GM21515 (cell line): ENCODE results near the gene SHQ1.
A peak's percentile ranks its signal among the peaks of the same experiment; 100 is the strongest.

ENCODE experiments used
- ATAC-seq: cut with Tn5 transposase; IDR thresholded peaks from one replicate; pipeline ENCODE4 v1.9.1; 2021; ENCODE audit not compliant: unreplicated experiment

The SHQ1 gene

DNA sequence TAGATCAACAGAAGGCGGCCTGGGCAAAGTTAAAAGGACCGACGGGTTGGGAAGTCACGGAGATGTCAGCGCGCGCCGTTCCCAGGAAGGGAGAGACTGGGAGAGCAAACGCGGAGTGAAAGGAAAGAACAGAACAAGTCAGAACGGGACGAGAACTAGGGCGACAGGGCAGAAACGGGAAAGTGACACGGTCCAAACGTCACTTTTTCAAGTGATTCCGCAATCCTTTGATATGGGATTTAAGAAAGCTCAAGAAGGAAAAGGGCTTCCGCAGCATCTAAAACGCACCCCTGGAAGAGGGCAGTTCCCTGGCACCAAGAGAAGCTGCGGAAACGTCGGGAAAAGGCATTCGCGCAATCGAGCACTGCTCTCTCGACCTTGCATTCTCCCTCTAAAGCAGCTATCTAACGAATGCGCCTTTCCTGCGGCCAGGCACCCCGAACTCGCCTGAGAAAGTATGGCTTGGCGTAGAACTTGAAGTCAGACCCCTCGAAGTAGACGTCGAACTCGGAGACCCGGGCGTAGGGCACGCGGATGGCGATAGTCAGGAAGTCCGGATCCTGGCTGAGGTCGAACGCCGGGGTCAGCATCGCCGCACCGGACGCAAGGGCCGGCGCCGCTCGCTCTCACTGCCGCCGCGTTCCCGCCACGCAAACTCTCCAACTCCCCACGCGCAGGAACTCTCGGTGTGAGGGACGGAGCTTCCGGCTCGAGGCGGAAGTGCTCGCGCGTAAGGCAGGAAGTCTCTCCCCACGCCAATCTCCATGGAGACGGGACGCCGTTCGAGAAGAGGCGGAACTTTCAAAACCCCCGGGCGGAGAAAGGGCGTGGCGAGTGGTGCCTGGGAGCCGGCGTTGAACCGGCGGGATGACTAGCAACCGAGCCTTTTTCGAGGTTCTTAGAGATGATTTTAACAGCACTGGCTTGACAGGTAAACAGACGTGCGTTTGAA lies at the start of gene SHQ1:
Gene SHQ1, minus strand, starts transcription at position 695 of the 952 bp plus-strand sequence. Its CDS starts 105 bp downstream, at position 590.
- ATAC-seq, result peak; percentile 92

DNA sequence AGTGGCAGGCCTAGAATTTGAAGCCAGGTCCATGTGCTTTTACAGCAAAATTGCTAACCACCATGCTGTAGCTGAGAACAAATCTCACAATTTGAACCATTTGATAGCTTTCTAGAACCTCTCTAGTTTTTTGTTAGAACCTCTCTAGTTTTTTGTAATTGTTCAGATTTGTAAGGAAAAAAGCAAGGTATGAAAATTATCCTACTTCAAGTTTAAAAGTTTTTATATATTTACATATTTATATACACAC lies 49.4 kb upstream of the SHQ1 start:
- no peak for ATAC-seq

DNA sequence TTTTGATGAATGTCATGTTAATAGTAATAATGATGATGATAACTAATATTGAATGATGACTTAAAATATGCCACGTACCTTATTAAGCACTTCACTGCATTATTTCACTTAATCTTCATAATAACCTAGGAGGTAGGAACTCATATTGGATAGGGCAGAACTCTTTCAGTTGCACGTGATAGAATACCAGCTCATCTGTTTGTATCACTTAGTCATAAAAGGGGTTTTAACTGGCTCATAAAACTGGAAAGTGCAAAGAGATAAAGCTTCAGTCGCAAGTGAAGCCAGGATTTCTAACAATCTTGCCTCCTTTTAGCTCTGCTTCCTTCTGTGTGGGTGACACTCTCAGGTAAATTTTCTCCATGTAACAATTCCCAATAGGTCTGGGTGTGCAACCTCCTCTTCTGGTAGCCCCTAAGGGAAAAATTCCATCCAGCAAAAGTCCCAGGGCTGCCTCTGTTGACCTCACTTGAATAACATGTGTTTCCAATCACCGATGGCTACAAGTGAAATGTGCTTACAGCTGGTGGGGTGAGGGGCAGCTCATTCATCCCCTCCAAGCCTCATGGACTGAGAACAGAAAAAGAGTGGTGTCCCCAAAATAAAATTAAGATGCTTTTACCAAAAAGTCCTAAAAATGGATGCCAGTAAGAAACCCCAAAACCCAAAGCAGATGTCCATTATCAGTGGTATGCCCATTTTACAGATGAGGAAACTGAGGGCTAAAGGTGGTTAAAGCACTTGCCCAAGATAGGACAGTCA lies 48.9 kb upstream of the SHQ1 start:
- ATAC-seq, result no peak

DNA sequence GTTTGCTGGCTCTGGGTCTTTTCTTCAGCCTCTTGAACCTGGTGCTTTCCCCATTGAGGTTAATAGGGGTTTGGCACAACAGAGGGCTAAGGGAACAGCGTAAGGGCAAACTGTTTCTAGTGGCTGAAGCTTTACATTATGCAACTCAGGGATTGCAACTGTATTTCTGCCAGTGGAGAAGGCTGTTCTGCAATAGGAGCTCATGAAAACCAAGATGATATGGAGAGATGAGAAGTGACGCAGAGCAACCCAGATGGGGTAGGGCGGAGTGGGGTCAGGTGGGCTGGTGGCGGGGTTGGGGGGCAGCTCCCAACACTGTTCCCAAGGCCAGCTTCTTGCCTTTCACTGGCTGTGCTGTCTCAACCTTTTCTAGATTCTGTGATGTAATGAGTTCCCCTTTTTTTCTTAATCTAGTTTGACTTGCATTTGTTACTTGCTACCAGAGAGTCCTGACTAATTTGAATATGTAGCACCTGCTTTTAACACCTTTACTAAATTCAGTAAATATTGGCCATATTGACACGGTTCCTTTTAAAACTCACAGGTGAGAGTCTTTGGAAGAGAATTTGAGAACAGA lies 46.8 kb upstream of the SHQ1 start:
- ATAC-seq, result no peak

DNA sequence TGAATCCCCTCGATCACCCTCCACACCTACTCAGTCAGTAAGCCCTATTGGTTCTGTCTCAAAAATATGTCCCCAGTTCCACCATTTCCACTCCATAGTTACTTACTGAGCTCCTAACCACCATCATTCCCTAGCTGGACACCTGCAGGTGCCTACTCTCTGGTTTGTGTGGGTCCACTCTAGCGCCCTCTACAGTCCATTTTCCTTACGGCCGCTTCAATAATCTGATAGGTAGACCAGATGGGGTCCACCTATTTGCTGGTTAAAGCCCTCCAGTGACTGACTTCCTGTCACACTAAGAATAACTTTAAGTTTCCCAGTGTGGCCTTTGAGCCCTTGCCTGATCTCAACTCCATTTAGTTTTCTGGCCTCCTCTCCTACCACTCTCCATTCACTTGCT lies 44.6 kb upstream of the SHQ1 start:
- ATAC-seq, result no peak

DNA sequence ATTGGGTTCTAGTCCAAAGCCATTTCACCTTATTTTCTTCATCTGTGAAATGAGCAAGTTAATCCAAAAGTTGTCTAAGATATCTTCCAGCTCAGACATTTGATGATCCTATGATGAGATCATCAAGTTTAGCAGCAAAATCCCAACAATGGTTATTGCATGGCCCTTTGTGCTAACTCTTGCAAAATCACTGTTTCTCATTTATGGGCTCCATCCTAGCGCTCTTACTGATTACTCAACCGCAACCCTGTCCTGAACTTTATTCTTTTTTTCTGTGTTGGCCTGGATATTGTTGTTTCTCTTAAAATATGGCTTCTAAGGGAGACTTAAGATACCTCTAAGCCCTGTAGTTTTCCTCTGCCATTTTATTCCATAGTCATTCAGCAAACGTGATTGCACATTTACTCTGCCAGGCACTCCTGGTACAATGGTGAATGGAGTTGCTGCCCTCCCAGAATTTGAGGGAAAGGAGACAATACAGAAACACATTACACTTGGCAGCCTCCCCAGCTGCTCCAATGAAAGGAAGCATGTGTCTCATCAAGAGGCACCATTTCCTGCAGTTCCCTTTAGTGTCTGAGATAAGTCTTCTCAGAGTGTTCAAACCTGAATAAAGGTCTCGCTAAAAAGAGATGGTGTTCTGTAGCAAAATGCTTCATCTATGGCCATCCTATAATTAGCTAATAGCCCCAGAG lies 44.0 kb upstream of the SHQ1 start:
- ATAC-seq, result no peak

DNA sequence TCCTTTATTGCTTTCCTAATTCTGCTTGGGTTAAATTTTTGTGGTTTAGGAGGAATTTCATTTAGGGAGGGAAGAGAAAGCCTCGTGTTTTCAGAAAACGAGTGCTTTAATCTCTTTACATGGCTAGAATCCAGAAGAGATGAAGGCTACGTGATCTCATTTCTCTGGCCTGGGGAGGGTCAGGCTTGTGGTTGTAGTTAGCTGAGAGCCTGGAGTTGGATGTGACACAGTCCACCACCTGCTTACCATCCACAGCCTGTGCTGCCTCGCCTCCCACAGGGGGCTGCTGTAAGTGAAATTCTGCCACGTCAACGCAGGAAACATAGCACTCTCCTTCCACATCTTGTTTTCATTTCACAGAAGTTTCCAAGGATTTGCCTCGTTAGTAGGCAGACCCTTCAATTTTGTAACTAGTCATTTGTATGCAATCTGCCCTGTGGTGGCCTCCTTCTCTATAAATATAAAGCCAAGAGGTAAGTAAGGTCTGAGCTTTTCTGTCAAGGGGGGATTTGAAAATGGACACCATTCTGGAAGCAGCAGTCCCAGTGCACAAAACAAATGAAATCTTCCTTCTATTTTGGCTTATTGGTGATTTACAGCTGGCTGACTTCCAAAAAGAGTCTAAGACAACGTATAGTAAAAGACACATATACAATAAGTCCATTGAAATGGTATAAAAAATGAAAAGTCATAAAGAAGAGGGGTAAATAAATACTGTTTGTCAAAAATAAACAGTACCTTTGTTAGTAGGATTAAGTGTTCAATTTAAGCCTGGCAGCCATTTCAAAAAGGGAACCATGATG lies 43.0 kb upstream of the SHQ1 start:
- no peak for ATAC-seq

DNA sequence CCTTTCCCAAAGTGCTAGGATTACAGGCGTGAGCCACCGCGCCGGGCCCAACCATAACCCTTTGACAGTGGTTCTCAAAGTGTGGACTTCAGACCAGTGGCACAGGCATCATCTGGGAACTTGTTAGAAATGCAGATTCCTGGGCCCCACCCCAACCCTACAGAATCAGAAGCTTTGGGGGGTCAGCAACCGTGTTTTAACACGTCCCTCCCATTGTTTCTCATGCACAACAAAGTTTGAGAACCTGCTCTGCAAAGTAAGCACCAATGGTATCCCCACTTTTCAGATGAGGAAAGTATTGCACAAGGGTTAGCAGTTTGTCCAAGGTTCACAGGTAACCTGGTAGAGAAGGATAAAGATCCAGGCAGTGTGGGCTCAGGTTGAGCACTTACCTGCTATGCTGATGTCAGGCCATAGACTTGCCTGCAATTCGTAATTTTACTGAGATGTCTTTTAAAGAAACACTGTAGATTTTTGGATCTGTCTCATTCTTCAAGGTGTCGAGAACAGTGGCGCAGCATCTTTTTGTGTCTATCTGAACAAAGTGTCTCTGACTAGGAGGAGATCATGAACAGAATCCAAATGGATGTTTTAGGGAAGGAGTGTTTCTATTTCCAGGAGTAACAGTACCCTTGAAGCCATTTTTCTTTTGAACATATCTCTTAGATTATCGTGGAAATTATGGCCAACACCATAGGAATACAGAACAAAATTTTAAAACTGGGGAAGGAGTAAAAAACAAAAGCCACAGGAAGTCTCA lies 42.1 kb upstream of the SHQ1 start:
- no peak for ATAC-seq

DNA sequence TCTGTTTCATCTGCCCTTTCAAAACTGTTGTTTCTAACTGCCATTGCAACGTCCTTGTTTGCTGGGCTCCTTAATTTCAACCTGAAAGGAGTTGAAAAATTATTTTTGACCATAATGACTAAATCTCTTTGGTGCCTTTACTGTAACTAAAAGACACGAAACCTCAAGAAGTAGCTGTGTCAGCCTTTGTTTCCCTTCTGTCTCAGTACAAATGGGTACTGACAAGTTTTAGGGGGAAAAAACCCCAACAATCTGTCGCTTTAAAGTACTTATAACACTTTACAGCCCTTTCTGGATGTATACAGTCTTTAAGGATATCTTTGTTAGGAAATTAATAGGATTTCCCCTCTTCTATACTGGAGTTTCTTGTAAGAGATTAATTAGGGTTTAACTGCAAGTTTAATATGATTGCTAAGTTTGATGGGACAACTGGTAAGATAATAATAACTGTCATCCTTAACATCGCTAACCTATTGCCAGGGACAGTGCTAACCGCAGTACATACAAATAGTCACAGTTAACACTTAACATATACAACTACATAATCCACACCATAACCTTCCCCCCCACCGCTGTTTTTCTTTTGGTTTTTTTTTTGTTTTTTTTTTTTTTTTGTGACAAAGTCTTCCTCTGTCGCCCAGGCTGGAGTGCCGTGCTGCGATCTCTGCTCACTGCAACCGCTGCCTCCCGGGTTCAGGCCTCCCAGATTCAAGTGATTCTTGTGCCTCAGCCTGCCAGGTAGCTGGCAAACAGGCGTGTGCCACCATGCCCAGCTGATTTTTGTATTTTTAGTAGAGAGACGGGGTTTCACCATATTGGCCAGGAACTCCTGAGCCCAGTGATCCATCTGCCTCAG lies 41.3 kb upstream of the SHQ1 start:
- no peak for ATAC-seq

DNA sequence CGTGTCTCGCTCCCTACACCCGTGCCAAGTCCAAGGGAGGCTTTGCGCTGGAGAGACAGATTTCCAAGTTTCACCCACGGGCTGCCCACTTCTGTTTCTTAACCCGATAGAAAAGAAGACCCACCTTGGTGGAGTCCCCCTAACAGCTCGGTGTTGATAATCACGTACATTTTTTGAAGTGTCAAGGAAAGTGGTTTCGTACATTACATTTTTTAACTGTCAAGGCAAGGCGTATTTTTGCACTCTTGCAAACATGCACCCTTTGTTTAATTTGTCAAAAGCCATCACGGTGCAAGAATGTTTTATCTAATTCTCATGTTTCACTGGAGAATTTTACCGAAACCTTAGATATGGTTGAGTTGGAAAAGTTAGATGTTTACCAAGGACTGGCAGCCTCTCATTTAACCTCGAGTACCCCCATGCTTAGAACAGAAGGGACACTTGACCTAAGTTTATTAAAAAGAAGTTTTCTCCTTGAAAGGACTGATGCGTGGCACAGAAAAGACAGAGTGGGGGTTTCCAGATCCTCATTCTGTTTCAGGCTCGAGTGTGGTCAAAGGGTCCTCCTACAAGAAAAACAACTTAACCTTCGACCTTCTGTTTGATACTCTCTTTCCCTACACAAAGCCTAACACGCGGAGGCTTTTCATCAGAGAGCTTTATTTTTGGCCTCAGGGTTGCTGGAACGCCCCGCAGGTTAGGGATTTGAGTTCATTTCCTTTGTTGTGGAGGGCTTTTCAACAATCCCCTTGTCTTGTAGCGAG lies 40.5 kb upstream of the SHQ1 start:
- no peak for ATAC-seq

DNA sequence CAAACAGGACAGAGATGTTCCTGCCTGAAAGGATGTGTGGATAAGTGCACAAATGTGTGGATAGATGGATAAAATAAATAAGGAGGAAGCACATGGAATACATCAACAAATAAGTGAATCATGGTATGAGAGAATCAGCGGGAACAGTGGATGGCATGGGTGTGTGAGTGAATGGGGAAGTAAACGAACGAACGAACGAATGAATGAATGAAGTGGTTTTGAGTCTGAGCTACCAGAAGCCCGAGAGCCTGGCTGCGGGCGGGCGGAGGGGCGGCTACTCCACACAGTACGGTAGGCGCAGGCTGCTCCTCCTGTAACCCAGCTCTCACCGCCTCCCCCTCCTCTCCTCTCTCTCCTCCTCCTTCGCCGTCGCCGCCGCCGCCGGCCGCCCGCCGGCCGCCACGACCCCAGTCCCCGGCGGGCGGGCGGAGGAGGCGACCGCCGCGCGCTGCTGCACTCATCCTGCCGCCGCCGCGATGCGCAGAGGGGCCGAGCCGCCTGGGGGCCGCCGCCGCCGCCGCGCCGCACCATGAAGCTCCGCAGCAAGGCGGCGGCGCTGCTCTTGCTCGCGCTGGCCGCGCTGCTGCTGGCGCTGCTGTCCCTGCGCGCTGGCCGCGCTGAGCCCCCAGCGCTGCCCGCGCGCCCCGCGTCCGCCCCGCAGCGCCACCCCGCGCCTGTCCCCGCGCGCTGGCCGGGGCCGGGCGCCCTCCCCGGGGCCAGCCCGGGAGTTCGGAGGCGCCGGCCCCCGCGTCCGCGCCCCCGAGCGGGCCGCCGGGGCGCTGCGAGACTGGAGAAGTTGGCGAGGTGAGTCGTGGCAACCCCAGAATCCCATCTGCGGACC lies 39.7 kb upstream of the SHQ1 start, which contains the start of gene GXYLT2:
Gene GXYLT2, plus strand, starts transcription at position 342 of the 841 bp plus-strand sequence. Its CDS starts 188 bp downstream, at position 530.
- ATAC-seq, result peak; percentile 56

DNA sequence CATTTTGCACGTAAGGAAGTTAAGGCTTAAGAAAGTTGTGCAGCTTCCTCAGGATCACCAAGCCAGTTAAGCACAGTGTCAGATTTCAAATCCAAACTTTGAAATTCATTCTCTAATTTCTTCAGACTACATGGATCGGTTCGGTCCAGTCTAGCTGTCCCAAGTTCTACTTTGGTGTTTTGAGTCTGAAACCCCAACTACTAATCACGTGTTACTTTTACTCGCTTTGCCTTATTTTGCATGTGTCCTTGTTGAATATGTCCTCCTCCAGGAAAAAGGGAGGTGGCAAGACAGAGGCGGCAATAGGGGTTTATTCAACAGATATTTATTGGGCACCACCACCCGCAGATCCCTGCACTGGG lies 39.1 kb upstream of the SHQ1 start:
- no peak for ATAC-seq

DNA sequence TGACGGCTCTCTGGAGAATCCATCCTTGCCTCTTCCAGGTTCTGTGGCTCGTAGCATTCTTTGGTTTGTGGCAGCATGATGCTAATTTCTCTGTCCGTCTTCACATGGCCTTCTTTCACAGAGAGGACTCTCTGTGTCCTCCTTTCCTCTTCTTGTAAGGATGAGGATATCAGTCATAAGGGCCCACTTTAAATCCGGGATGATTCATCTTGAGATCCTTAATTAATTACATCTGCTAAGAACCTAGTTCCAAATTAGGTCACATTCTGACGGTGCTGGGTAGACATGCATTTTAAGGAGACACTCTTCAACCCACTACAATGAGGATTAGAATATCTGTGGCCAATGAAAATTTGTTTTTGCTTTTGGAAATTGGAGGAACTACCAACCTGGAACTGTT lies 23.9 kb upstream of the SHQ1 start:
- no peak for ATAC-seq

DNA sequence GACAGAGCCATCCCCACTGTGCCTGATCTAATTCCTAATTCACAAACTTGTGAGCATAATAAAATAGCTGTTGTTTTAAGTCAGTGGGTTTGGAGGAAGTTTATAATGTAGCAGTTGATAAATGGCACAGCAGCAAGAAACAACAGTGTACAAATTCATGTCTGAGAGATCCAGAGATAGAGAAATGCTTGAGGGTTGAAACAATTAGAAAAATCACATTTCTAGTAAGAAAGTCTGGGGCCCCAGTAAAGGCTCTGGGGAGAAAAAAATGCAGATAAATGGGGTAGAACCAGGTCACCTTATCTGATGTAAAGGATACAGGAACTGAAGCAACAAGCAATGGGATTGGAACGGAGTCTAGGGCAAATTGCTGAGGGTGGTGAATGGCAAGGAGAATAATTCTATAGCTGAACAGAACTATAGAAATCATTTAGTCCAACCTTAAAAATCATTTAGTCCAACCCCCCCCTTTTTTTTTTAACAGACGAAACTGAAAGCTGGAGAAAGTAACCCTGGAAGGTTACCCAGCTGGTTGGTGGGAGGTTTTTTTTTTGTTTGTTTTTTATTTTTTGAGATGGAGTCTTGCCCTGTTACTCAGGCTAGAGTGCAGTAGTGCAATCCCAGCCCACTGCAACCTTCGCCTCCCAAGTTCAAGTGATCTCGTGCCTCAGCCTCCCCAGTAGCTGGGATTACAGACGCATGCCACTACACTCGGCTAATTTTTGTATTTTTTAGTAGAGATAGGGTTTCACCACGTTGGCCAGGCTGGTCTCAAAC lies 14.3 kb upstream of the SHQ1 start:
- ATAC-seq, result no peak

DNA sequence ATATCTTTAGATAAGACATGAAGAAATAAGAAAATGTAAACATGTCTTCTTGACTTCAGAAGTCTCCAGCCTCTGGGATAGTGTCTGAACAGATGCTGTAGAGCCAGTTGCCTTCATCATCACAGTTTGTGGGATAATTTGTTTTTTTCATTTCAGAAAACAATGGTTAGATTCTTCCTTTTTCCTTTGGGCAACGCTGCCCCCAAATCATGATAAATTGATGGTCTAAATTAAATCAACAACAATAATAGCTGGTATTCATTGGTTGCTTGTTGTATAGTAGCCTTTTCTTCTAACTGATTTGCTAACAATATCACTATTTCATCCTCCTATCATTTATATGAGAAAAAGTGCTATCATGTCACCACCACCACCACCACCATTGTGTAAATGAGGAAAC lies 12.6 kb upstream of the SHQ1 start:
- ATAC-seq, result no peak

DNA sequence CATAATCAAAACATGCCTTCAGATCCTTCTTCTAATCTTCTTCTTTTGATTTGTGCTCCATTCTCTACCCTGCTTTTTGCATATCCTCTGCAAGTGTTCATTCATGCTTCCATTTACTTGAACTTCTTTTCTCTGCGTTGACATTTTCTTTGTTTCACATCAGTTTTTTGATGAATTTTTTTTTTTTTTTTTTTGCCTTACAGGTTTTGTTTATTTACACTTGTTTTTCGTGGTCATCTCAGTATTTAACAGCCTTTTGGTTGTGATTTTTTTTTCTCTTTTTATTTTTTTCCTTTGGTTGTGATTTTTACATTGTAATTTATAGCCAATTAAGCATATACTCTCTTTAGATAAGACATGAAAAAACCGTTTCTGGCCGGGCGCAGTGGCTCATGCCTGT lies 11.8 kb upstream of the SHQ1 start:
- ATAC-seq, result no peak

DNA sequence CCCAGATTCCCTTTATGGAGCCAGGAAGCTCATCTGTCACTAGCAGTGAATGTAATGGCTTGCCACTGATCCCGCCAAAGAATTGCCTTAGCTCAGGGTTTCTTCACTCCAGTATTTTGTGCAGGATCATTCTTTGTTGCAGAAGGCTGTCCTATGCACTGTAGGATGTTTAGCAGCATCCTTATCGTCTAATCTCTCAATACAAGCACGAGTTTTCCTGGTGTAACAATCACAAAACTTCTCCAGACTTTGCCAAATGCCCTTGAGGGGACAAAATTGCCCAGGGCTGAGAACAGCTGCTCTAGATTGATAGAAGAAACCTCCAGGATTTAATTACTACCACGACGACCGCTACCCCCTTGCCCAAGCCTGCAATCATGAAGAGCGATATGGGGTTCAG lies 6.8 kb upstream of the SHQ1 start:
- no peak for ATAC-seq
